Gastroesophageal sphincter (tissue), 4 donors: Measurements from ENCODE around the gene HS3ST2. TPM values are rescaled to one million over a fixed set of nuclear protein-coding genes. Genes with fewer than 3 reads are reported as not detected.

ENCODE experiments used
- ATAC-seq: fragments of 150-250 bp; one replicate; pipeline ENCODE4 v1.9.1; 2016; ENCODE audit warnings: mild to moderate bottlenecking, moderate library complexity
- H3K27ac ChIP-seq, 4 donors: fragments of 200-600 bp; sonication (generic) in 3 of 4; 1 replicate in 3 of 4; 2 replicates in 1 of 4; pipeline ENCODE4 v1.5.1; 2016 to 2019
- H3K27me3 ChIP-seq: fragments of 200-600 bp; sonication (generic); one replicate; pipeline ENCODE4 v1.5.1; 2019
- H3K36me3 ChIP-seq, 2 donors: fragments of 200-600 bp; sonication (generic); one replicate each; pipeline ENCODE4 v1.5.1; 2019; ENCODE audit warnings: control low read depth in 1 of 2
- H3K4me1 ChIP-seq, 3 donors: fragments of 200-600 bp; sonication (generic); 1 replicate in 2 of 3; 2 replicates in 1 of 3; pipeline ENCODE4 v1.5.1; 2016 to 2019; ENCODE audit warnings: control low read depth in 2 of 3
- H3K4me3 ChIP-seq, 2 donors: fragments of 200-600 bp; sonication (generic); one replicate each; pipeline ENCODE4 v1.5.1; 2019; ENCODE audit warnings: mild to moderate bottlenecking in 1 of 2, moderate library complexity in 1 of 2
- H3K9me3 ChIP-seq, 3 donors: fragments of 200-600 bp; sonication (generic); one replicate each; pipeline ENCODE4 v1.5.1; 2017 to 2019; ENCODE audit warnings: control low read depth in 2 of 3
- EP300 ChIP-seq: sonication (generic); formaldehyde crosslinking; IDR thresholded peaks from one replicate; pipeline ENCODE4 v1.6.1; 2017; ENCODE audit warnings: antibody characterized with exemption, mild to moderate bottlenecking
- POLR2A ChIP-seq, 2 donors: fragments of 450-650 bp; IDR thresholded peaks; one replicate each; pipeline ENCODE4 v1.6.1; 2017; ENCODE audit warnings: antibody characterized with exemption in 2 of 2, mild to moderate bottlenecking in 2 of 2, moderate library complexity in 1 of 2
- POLR2AphosphoS5 ChIP-seq: sonication (generic); formaldehyde crosslinking; IDR thresholded peaks from one replicate; pipeline ENCODE4 v1.6.1; 2017; ENCODE audit warnings: antibody characterized with exemption
- WGBS, 2 donors: methylation state at CpG; one replicate each; pipeline ENCODE4 v1.1.5; 2018; ENCODE audit warnings: low coverage in 1 of 2; 5-methylcytosine and 5-hydroxymethylcytosine counted together
- total RNA-seq, 4 donors: library from RNA; depleted of rRNA; stranded (reverse); fragments of >200 nt; gene quantifications; one replicate each; pipeline ENCODE4 v1.1.0, GENCODE V29; 2016
- TF ChIP-seq, protein P1 (sequence below), 4 experiments: fragments of 200-600 bp in 2 of 4; fragments of 450-650 bp in 2 of 4; sonication (generic) in 1 of 4; IDR thresholded peaks; one replicate each; pipeline ENCODE4 v1.5.1; 2017 to 2019; ENCODE audit warnings: antibody characterized with exemption in 4 of 4, mild to moderate bottlenecking in 2 of 4, moderate library complexity in 2 of 4

The HS3ST2 gene
- total RNA-seq, 4 donors from 2014 or later = 0.66 to 2.0 (median 1.7) TPM

DNA sequence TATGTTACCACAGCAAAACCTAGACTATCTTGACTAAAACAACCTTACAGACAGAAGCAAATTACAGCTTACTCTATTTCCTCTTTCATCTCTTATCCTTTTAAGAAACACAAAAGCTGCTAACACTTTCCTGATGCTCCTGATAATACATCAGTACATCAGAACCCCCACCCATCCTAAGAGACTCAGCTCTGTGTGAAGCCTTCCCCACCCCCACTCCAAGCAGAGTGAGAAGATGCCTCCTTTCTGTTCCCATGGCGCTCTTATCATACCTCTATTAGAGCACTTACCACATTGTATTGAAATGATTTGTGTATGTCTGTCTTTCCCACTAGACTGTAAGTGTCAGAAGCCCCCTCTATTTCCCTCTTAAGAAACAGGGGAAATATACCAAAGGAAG is 42.4 kb upstream of the HS3ST2 start:
- Histone ChIP-seq H3K9me3 (no peaks in the 10 kb centered on the region), H3K4me1 (no peaks in the 10 kb centered on the region), H3K27me3 (peaks cover 25% of the 10 kb centered on the region), H3K36me3 (no peaks in the 10 kb centered on the region), H3K4me3 (no peak overlapping the region), H3K27ac (no peak overlapping the region)
- ATAC-seq = no peak
- TF ChIP-seq POLR2A (IDR thresholded peaks at IDR 0.05) (no peak), EP300 (no peak), POLR2AphosphoS5 (no peak)
- TF ChIP-seq, protein P1, sequence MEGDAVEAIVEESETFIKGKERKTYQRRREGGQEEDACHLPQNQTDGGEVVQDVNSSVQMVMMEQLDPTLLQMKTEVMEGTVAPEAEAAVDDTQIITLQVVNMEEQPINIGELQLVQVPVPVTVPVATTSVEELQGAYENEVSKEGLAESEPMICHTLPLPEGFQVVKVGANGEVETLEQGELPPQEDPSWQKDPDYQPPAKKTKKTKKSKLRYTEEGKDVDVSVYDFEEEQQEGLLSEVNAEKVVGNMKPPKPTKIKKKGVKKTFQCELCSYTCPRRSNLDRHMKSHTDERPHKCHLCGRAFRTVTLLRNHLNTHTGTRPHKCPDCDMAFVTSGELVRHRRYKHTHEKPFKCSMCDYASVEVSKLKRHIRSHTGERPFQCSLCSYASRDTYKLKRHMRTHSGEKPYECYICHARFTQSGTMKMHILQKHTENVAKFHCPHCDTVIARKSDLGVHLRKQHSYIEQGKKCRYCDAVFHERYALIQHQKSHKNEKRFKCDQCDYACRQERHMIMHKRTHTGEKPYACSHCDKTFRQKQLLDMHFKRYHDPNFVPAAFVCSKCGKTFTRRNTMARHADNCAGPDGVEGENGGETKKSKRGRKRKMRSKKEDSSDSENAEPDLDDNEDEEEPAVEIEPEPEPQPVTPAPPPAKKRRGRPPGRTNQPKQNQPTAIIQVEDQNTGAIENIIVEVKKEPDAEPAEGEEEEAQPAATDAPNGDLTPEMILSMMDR (IDR thresholded peaks at IDR 0.05) = no peak
- WGBS, 2 donors = 53 to 71% methylated on average over 1 of the region's 1 CpG

DNA sequence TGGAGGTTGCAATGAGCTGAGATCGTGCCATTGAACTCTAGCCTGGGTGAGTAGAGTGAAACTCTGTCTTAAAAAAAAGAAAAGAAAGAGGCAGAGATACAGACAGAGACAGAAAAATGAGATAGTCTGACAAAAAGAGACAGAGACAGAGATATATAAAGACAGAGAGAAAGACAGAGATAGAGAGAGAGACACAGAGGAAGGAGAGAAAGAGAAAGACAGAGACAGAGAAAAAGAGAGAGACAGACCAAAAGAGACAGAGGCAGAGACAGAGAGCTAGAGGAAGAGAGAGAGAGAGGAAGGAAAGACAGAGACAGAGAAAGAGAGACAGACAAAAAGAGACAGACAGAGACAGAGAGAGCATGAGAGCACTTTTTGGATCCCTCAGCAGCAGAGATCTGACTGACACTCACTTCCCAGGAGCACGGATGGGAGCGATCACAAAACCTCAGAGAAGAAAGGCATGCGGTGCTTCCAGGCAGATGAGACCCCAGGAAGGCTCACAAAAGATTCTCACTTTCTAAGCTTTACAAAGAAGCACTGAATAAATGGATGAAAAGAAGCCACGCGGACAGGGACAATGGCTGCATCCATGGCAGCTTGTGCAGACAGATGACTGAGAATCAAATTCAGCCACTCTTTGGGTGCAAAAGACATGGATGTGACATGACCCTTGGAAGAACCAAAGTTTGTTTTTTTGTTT is 38.6 kb upstream of the HS3ST2 start:
- Histone ChIP-seq H3K4me3 (no peak overlapping the region), H3K27ac (no peak overlapping the region), H3K4me1 (no peaks in the 10 kb centered on the region), H3K36me3 (no peaks in the 10 kb centered on the region), H3K9me3 (no peaks in the 10 kb centered on the region), H3K27me3 (peaks cover 25% of the 10 kb centered on the region)
- WGBS, 2 donors = 33 to 57% methylated on average over 4 to 6 of the region's 6 CpGs
- TF ChIP-seq, protein P1 (IDR thresholded peaks at IDR 0.05) = no peak
- no peak for TF ChIP-seq POLR2AphosphoS5
- TF ChIP-seq EP300 = no peak
- TF ChIP-seq POLR2A (IDR thresholded peaks at IDR 0.05) = no peak
- no peak for ATAC-seq

DNA sequence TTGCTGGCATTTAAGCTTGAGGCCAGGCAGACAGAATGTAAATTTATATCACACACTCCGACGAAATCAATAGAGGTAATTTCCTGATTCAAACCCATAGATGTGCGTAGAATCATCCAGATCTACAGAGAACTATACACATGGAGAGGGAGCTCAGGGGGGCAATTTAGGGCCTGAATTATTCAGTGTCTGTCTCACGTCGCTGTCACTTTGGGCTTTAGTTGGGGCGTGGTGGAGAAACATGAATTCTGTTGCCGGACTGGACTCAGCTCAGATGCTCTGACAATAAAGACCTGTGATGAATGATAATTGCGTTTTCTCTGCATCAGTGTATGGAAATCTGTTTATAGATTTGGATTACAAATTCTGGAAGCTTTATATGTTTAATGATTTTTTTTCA is 32.5 kb upstream of the HS3ST2 start:
- no peak for ATAC-seq
- no peaks in the 10 kb centered on the region for H3K27me3 ChIP-seq
- WGBS, 2 donors = 10 to 72% methylated on average over 2 to 8 of the region's 8 CpGs

DNA sequence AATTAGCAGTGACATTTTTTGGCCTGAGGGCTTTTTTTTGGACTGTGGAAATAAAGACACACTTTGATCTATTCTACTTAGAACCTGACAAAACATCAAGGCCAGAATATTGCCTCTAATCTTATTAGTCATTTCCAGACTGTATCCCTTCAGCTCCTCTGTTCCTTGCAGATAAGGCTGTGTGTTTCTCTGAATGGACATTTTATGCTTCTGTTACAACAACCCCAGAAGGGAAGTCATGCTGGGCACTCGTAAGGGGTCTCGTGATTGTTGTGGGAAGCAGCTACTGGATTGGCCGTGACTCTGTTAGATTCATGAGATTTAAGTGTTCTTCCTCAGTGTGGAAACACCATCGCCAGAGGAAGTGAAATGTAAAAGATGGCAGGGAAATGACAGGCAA is 31.6 kb upstream of the HS3ST2 start:
- TF ChIP-seq POLR2A (IDR thresholded peaks at IDR 0.05) (no peak), EP300 (no peak), POLR2AphosphoS5 (no peak)
- TF ChIP-seq, protein P1 (IDR thresholded peaks at IDR 0.05) = no peak
- H3K36me3 ChIP-seq = no peaks in the 10 kb centered on the region
- H3K4me3 ChIP-seq = no peak overlapping the region
- no peaks in the 10 kb centered on the region for H3K9me3 ChIP-seq
- H3K27ac ChIP-seq = no peak overlapping the region
- ATAC-seq = no peak
- H3K4me1 ChIP-seq = no peaks in the 10 kb centered on the region
- H3K27me3 ChIP-seq = no peaks in the 10 kb centered on the region
- 18 to 20% methylated on average over 1 to 4 of the region's 4 CpGs for WGBS, 2 donors

More for the DNA sequence above, 32.5 kb upstream of the HS3ST2 start:
- no peaks in the 10 kb centered on the region for H3K4me1 ChIP-seq
- no peaks in the 10 kb centered on the region for H3K9me3 ChIP-seq
- TF ChIP-seq, protein P1 (IDR thresholded peaks at IDR 0.05) = no peak
- TF ChIP-seq POLR2AphosphoS5 (no peak), EP300 (no peak), POLR2A (IDR thresholded peaks at IDR 0.05) (no peak)
- no peak overlapping the region for H3K4me3 ChIP-seq
- H3K36me3 ChIP-seq = no peaks in the 10 kb centered on the region
- H3K27ac ChIP-seq = no peak overlapping the region

DNA sequence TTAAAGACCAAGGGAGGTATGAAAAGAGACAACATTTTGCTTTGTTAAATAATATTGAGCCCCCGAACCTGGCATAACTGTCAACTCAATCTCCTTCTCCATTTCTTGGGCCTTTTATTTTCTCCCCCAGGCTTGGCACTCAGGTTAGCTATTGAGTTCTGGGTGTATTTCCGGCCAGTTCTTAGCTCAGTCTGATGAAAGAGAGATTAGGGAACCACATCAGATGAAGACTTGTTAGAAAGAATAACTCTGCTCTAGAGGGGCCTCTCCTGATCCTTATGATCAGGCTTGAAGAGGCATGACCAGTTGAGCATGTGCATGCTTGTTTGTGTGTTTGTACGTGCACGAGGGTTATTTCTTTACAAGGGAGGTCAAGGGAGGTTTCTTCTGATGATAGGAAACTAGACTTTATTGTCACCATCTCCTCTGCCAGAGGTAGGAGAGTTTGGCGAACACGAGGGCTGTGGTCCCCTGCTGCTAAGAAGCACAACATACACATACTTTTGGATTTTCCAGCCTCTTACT is 29.2 kb upstream of the HS3ST2 start:
- H3K9me3 ChIP-seq = no peaks in the 10 kb centered on the region
- WGBS, 2 donors = 74 to 79% methylated on average over 6 of the region's 6 CpGs
- no peaks in the 10 kb centered on the region for H3K27me3 ChIP-seq
- no peak overlapping the region for H3K4me3 ChIP-seq
- no peaks in the 10 kb centered on the region for H3K4me1 ChIP-seq
- no peak for ATAC-seq
- TF ChIP-seq POLR2A (IDR thresholded peaks at IDR 0.05) (no peak), EP300 (no peak), POLR2AphosphoS5 (no peak)
- TF ChIP-seq, protein P1 (IDR thresholded peaks at IDR 0.05) = no peak
- no peaks in the 10 kb centered on the region for H3K36me3 ChIP-seq
- no peak overlapping the region for H3K27ac ChIP-seq
